Smooth muscle cell (in vitro differentiated cells): ENCODE measurements around the gene STXBP5. TPM values are rescaled to one million over a fixed set of nuclear protein-coding genes. Genes with fewer than 3 reads are reported as not detected.

Experiments
- polyA plus RNA-seq: library from polyadenylated mRNA; unstranded; fragments of >200 nt; fragmentation: Nextera tagmentation; extraction: Ambion mirVana; gene quantifications from 2 replicates; pipeline ENCODE4 v1.2.1, GENCODE V29; 2016
- small RNA-seq: library from RNA; depleted of rRNA; stranded (forward); fragments of <200 nt; gene quantifications from one replicate; pipeline ENCODE3, GENCODE V24; 2014
- total RNA-seq: library from RNA; depleted of rRNA; stranded (reverse); fragments of >200 nt; gene quantifications from 2 replicates; pipeline ENCODE4 v1.2.3, GENCODE V29; 2014

The STXBP5 gene
- total and polyA plus RNA-seq, 2 experiments from 2014 or later, result 8.8 to 25.2 TPM

Small RNA genes within 50 kb of the gene (small RNA-seq; reads per million reads assigned to genes)
- 0.21 reads per million for gene AL355365.1
